Gastroesophageal sphincter (tissue), 4 donors: ENCODE data around the gene ZNF878. TPM values are rescaled to one million over a fixed set of nuclear protein-coding genes. Genes with fewer than 3 reads are reported as not detected.

ENCODE experiments used
- ATAC-seq: fragments of 150-250 bp; one replicate; pipeline ENCODE4 v1.9.1; 2016; ENCODE audit warnings: mild to moderate bottlenecking, moderate library complexity
- H3K27ac ChIP-seq, 4 donors: fragments of 200-600 bp; sonication (generic) in 3 of 4; 1 replicate in 3 of 4; 2 replicates in 1 of 4; pipeline ENCODE4 v1.5.1; 2016 to 2019
- H3K27me3 ChIP-seq: fragments of 200-600 bp; sonication (generic); one replicate; pipeline ENCODE4 v1.5.1; 2019
- H3K36me3 ChIP-seq, 2 donors: fragments of 200-600 bp; sonication (generic); one replicate each; pipeline ENCODE4 v1.5.1; 2019; ENCODE audit warnings: control low read depth in 1 of 2
- H3K4me1 ChIP-seq, 3 donors: fragments of 200-600 bp; sonication (generic); 1 replicate in 2 of 3; 2 replicates in 1 of 3; pipeline ENCODE4 v1.5.1; 2016 to 2019; ENCODE audit warnings: control low read depth in 2 of 3
- H3K4me3 ChIP-seq, 2 donors: fragments of 200-600 bp; sonication (generic); one replicate each; pipeline ENCODE4 v1.5.1; 2019; ENCODE audit warnings: mild to moderate bottlenecking in 1 of 2, moderate library complexity in 1 of 2
- H3K9me3 ChIP-seq, 3 donors: fragments of 200-600 bp; sonication (generic); one replicate each; pipeline ENCODE4 v1.5.1; 2017 to 2019; ENCODE audit warnings: control low read depth in 2 of 3
- EP300 ChIP-seq: sonication (generic); formaldehyde crosslinking; IDR thresholded peaks from one replicate; pipeline ENCODE4 v1.6.1; 2017; ENCODE audit warnings: antibody characterized with exemption, mild to moderate bottlenecking
- POLR2A ChIP-seq, 2 donors: fragments of 450-650 bp; IDR thresholded peaks; one replicate each; pipeline ENCODE4 v1.6.1; 2017; ENCODE audit warnings: antibody characterized with exemption in 2 of 2, mild to moderate bottlenecking in 2 of 2, moderate library complexity in 1 of 2
- POLR2AphosphoS5 ChIP-seq: sonication (generic); formaldehyde crosslinking; IDR thresholded peaks from one replicate; pipeline ENCODE4 v1.6.1; 2017; ENCODE audit warnings: antibody characterized with exemption
- WGBS, 2 donors: methylation state at CpG; one replicate each; pipeline ENCODE4 v1.1.5; 2018; ENCODE audit warnings: low coverage in 1 of 2; 5-methylcytosine and 5-hydroxymethylcytosine counted together
- total RNA-seq, 4 donors: library from RNA; depleted of rRNA; stranded (reverse); fragments of >200 nt; gene quantifications; one replicate each; pipeline ENCODE4 v1.1.0, GENCODE V29; 2016
- TF ChIP-seq, protein P1 (sequence below), 4 experiments: fragments of 200-600 bp in 2 of 4; fragments of 450-650 bp in 2 of 4; sonication (generic) in 1 of 4; IDR thresholded peaks; one replicate each; pipeline ENCODE4 v1.5.1; 2017 to 2019; ENCODE audit warnings: antibody characterized with exemption in 4 of 4, mild to moderate bottlenecking in 2 of 4, moderate library complexity in 2 of 4

Gene ZNF878
- total RNA-seq, 4 donors from 2014 or later, result 0.27 TPM; not detected in 3

DNA sequence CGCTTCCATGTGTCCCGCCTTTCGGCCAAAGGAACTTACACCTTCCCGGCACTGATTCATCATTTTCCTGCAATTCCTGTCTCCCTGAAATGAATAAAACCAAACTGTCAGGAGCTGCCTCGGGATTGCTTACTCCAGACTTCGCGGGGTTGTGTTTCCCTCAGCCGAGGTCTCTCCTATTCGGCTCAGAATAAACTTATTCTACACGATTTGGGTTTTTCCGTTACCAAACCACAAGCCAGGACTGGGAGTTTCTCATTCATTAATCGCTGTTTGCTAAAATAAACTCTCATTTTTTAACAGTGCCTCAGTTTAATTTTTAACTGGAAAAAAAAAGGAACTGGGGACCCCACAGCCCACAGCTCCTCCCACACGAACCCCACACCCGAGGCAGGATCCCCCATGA lies 667 bp downstream of the ZNF878 start:
- no peaks in the 10 kb centered on the region for H3K9me3 ChIP-seq
- H3K36me3 ChIP-seq, result no peaks in the 10 kb centered on the region
- WGBS, 2 donors, result 0 to 5% methylated on average over 10 to 12 of the region's 14 CpGs
- no peak for TF ChIP-seq EP300
- no peak for TF ChIP-seq POLR2A (IDR thresholded peaks at IDR 0.05)
- TF ChIP-seq, protein P1, sequence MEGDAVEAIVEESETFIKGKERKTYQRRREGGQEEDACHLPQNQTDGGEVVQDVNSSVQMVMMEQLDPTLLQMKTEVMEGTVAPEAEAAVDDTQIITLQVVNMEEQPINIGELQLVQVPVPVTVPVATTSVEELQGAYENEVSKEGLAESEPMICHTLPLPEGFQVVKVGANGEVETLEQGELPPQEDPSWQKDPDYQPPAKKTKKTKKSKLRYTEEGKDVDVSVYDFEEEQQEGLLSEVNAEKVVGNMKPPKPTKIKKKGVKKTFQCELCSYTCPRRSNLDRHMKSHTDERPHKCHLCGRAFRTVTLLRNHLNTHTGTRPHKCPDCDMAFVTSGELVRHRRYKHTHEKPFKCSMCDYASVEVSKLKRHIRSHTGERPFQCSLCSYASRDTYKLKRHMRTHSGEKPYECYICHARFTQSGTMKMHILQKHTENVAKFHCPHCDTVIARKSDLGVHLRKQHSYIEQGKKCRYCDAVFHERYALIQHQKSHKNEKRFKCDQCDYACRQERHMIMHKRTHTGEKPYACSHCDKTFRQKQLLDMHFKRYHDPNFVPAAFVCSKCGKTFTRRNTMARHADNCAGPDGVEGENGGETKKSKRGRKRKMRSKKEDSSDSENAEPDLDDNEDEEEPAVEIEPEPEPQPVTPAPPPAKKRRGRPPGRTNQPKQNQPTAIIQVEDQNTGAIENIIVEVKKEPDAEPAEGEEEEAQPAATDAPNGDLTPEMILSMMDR (IDR thresholded peaks at IDR 0.05), result no peak
- peak; percentile 54 for TF ChIP-seq POLR2AphosphoS5
- no peak for ATAC-seq
- peaks cover 0 to 16% (median 5%) of the 10 kb centered on the region in 3 donors for H3K4me1 ChIP-seq
- no peaks in the 10 kb centered on the region for H3K27me3 ChIP-seq
- H3K27ac ChIP-seq, result peak overlapping the region; percentile 2 to 81 (median 78)
- peak overlapping the region; percentile 57 to 67 for H3K4me3 ChIP-seq

DNA sequence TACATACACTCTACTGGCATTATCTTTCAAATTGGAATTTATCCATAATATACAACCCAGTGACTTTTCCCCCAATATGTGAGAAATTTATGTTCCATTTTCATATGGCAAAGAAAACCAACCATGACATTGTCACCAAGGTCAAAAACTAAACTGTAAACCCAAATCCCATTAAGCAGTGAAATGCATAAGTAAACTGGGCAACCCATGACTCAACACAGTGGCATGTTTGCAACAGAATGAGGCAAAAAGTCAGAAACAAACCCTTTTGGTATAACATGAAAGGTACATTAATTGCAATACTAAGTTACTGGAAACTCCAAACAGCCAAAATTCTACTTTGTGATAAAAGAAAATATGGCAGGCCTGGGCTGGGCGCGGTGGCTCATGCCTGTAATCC lies 4.9 kb downstream of the ZNF878 start:
- Histone ChIP-seq H3K4me1 (peaks cover 0 to 11% (median 5%) of the 10 kb centered on the region in 3 donors), H3K9me3 (peaks cover 0 to 29% (median 6%) of the 10 kb centered on the region in 3 donors), H3K27me3 (no peaks in the 10 kb centered on the region), H3K4me3 (no peak overlapping the region), H3K36me3 (peaks cover 0 to 16% of the 10 kb centered on the region in 2 donors), H3K27ac (no peak overlapping the region)
- TF ChIP-seq POLR2A (IDR thresholded peaks at IDR 0.05) (no peak), EP300 (no peak), POLR2AphosphoS5 (no peak)
- TF ChIP-seq, protein P1 (IDR thresholded peaks at IDR 0.05), result no peak
- no peak for ATAC-seq
- WGBS, 2 donors, result 91 to 100% methylated on average over 2 of the region's 2 CpGs

DNA sequence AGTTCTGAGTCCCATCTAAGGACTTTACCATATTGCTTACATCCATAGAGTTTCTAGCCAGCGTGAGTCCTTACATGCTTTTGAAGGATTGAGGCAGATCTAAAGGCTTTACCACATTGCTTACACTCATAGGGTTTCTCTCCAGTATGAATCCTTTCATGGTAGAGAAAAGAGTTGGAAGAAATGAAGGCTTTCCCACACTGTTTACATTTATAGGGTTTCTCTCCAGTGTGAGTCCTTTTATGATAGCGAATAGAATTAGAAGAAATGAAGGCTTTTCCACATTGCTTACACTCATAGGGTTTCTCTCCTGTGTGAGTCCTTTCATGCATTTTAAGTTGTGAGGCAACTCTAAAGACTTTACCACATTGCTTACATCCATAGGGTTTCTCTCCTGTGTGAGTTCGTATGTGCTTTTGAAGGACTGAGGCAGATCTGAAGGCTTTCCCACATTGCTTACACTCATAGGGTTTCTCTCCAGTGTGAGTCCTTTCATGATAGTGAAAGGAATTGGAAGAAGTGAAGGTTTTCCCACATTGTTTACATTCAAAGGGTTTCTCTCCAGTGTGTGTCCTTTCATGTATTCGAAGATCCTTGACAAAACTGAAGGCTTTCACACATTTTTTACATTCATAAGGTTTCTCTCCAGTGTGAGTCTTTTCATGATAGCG lies 8.9 kb downstream of the ZNF878 start:
- TF ChIP-seq POLR2A (IDR thresholded peaks at IDR 0.05), result no peak
- TF ChIP-seq, protein P1 (IDR thresholded peaks at IDR 0.05), result no peak
- no peak for TF ChIP-seq EP300
- no peak for TF ChIP-seq POLR2AphosphoS5
- 85 to 95% methylated on average over 4 to 5 of the region's 5 CpGs for WGBS, 2 donors
- Histone ChIP-seq H3K36me3 (peaks cover 0 to 16% of the 10 kb centered on the region in 2 donors), H3K27ac (no peak overlapping the region), H3K9me3 (peaks cover 0 to 35% (median 6%) of the 10 kb centered on the region in 3 donors), H3K4me1 (no peaks in the 10 kb centered on the region), H3K4me3 (no peak overlapping the region), H3K27me3 (no peaks in the 10 kb centered on the region)
- ATAC-seq, result no peak

DNA sequence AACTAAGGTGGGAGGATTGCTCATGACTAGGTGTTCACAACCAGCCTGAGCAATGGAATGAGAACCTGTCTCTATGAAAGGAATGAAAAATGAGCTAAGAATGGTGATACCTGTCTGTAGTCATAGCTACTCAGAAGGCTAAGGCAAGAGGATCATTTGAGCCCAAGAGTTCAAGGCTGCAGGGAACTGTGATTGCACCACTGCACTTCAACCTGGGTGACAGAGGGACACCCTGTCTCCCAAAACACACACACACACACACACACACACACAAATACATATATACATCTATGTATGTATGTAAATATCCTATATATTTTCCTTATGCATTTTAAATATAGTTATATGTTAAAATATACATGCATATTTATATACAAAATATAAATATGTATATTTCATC lies 9.9 kb downstream of the ZNF878 start:
- peaks cover 0 to 35% (median 6%) of the 10 kb centered on the region in 3 donors for H3K9me3 ChIP-seq
- H3K4me3 ChIP-seq, result no peak overlapping the region
- no peaks in the 10 kb centered on the region for H3K27me3 ChIP-seq
- H3K27ac ChIP-seq, result no peak overlapping the region
- TF ChIP-seq EP300 (no peak), POLR2A (IDR thresholded peaks at IDR 0.05) (no peak), POLR2AphosphoS5 (no peak)
- TF ChIP-seq, protein P1 (IDR thresholded peaks at IDR 0.05), result no peak
- ATAC-seq, result no peak
- H3K4me1 ChIP-seq, result no peaks in the 10 kb centered on the region
- peaks cover 0 to 16% of the 10 kb centered on the region in 2 donors for H3K36me3 ChIP-seq
